ENCODE data around the gene MIB1.

DNA sequence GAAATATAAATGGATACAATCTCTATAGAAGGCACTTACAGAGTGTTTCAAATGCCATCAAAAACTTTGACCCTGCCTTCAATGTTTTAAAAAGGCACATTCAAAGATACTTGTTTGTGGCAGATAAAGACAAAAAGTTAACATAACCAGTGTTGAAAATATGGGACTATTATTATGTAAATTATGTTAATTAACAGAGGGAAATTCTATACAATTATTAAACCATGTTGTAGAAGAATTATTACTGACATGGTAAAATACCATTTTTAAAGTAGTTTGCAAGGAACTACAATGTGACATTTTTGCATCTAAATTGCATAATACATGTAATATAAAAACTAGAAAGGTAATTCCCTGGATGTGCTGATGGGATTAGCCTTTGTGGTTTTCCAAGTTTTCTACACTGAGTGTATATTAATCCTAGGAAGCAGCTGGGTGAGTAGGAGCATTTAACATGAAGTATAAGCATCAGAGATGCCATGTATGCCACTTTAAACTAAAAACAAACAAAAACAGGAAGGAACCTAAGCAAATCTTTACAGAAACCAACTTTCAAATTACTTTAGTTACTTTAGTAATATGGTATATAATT lies 21.7 kb downstream of the MIB1 start:
- TF ChIP-seq GATA2 (IDR thresholded peaks at IDR 0.05; ENCODE audit: low read depth, low read length) (no peak), GATA3 (IDR thresholded peaks at IDR 0.05; ENCODE audit: low read depth, low read length) (no peak)

Data from SH-SY5Y (cell line).